GM21723 (cell line): ENCODE measurements around the gene CFDP1.
A peak's percentile ranks its signal among the peaks of the same experiment; 100 is the strongest.

Source experiments
- ATAC-seq: cut with Tn5 transposase; IDR thresholded peaks from one replicate; pipeline ENCODE4 v1.9.1; 2021; ENCODE audit warnings: mild to moderate bottlenecking, moderate library complexity; ENCODE audit not compliant: unreplicated experiment

CFDP1 gene

GRCh38 chr16:75256696-75257343, 176.5 kb downstream of the CFDP1 start:
- ATAC-seq: no peak

- ATAC-seq: no peak
These were observed 177.2 kb downstream of the CFDP1 start for GRCh38 chr16:75256059-75256571.

- ATAC-seq: no peak
These were observed 178.9 kb downstream of the CFDP1 start for GRCh38 chr16:75254359-75254837.

GRCh38 chr16:75252946-75253911, 180.1 kb downstream of the CFDP1 start:
- no peak for ATAC-seq

GRCh38 chr16:75252049-75252864, 181.0 kb downstream of the CFDP1 start:
- ATAC-seq: no peak

GRCh38 chr16:75251280-75252048, 181.8 kb downstream of the CFDP1 start, which contains the start of gene BCAR1:
TSS of gene BCAR1 (minus strand) at chr16:75251624. CDS start at chr16:75251482, 142 bp downstream.
- ATAC-seq: peak; percentile 76

GRCh38 chr16:75250809-75251279, 182.5 kb downstream of the CFDP1 start:
- ATAC-seq: peak; percentile 40

- no peak for ATAC-seq
These were observed 183.1 kb downstream of the CFDP1 start for GRCh38 chr16:75250089-75250808.

GRCh38 chr16:75249441-75249840, 183.9 kb downstream of the CFDP1 start:
- ATAC-seq: no peak

- ATAC-seq: no peak
These were observed 184.5 kb downstream of the CFDP1 start for GRCh38 chr16:75248536-75249380.

- ATAC-seq: no peak
These were observed 185.2 kb downstream of the CFDP1 start for GRCh38 chr16:75248142-75248535.

- no peak for ATAC-seq
These were observed 186.1 kb downstream of the CFDP1 start for GRCh38 chr16:75247249-75247648.

GRCh38 chr16:75246504-75247205, 186.6 kb downstream of the CFDP1 start:
- ATAC-seq: no peak

GRCh38 chr16:75244844-75245758, 188.2 kb downstream of the CFDP1 start:
- no peak for ATAC-seq

GRCh38 chr16:75244225-75244809, 189.0 kb downstream of the CFDP1 start:
- no peak for ATAC-seq
